Activated B cell treated with CpG ODN at 0.5 μM for 24 hours (primary cell): Measurements from ENCODE around the gene RBM38. TPM values are rescaled to one million over a fixed set of nuclear protein-coding genes. Genes with fewer than 3 reads are reported as not detected.

Experiments used
- ATAC-seq: fragments of 200-7000 bp; cut with Tn5 transposase; one replicate; pipeline ENCODE4 v1.10.0; 2021; ENCODE audit warnings: low read depth, mild to moderate bottlenecking, moderate library complexity
- CTCF ChIA-PET: fragments of 350-600 bp; sonication (Branson Sonifier 250); formaldehyde crosslinking; loops from one replicate; lab custom pipeline; 2021; ENCODE audit warnings: antibody characterized with exemption; lab: Charles Lee
- POLR2A ChIA-PET: fragments of 350-600 bp; sonication (Branson Sonifier 250); formaldehyde crosslinking; loops from one replicate; lab custom pipeline; 2021; ENCODE audit warnings: antibody characterized with exemption; lab: Charles Lee
- DNase-seq: peaks from one replicate; pipeline ENCODE4 v3.0.0; 2022
- H3K27ac Mint-ChIP-seq: one replicate; pipeline ENCODE4 v1.8.0; 2020; ENCODE audit warnings: mixed read lengths
- H3K27me3 Mint-ChIP-seq: one replicate; pipeline ENCODE4 v1.8.0; 2021; ENCODE audit warnings: mixed read lengths
- H3K36me3 Mint-ChIP-seq: one replicate; pipeline ENCODE4 v1.8.0; 2021; ENCODE audit warnings: low read depth, mixed read lengths
- H3K4me1 Mint-ChIP-seq: one replicate; pipeline ENCODE4 v1.8.0; 2021; ENCODE audit warnings: mixed read lengths
- H3K4me3 Mint-ChIP-seq: one replicate; pipeline ENCODE4 v1.8.0; 2020; ENCODE audit warnings: mild to moderate bottlenecking, mixed read lengths
- H3K9me3 Mint-ChIP-seq: one replicate; pipeline ENCODE4 v1.8.0; 2020; ENCODE audit warnings: mixed read lengths
- intact Hi-C: fragments of 100-400 bp; cut with micrococcal nuclease; formaldehyde crosslinking; loops from one replicate; pipeline ENCODE4 v1.15.1; 2024
- total RNA-seq: library from RNA; stranded (reverse); gene quantifications from 2 replicates; pipeline ENCODE4 v1.2.3, GENCODE V29; 2022
- TF ChIP-seq, protein P1 (sequence below): fragments of 200-600 bp; IDR thresholded peaks from one replicate; pipeline ENCODE4 v1.8.0; 2022; ENCODE audit warnings: antibody characterized with exemption, mild to moderate bottlenecking

The RBM38 gene
- total RNA-seq, 1 donor from 2014 or later = 69.6 TPM

DNA sequence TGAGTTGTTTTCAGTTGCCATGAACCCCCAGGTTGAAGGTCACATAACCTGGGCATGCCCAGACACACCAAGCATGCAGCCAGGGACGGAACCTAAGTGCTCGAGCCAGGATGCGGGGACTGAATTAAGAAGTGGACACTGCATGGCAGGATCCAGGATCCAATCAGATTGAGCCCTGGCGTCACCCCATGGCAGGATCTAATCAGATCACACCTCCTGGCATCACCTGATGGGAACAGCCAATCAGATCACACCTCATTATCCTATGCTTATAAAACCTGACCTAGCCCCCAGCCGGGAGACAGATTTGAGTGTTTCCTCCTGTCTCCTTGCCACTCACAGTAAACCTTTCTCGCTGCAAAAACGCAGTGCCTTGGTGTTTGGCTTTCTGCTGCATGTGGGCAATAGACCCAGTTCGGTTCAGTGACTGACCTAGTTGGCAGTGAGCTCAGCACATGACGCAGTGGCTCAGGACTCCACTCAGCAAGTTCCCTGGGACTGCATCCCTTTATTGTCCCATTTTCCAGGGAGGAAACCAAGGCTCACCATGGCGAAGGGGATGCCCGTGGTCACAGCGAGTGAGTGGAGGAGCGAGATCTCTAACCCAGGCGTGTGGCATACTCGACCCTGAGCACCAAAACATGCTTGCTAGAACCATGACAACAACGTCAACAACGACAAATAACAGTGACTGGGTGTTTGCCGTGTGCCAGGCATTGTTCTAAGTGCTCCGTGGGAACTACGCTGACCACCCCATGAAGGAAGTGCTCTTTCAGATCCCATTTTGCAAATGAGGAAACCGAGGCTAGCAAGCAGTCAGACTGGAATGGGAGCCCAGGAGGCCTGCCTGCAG lies 66.3 kb downstream of the RBM38 start:
- H3K27me3 Mint-ChIP-seq = no peaks in the 10 kb centered on the region
- peaks cover 24% of the 10 kb centered on the region for H3K4me1 Mint-ChIP-seq
- no peak for DNase-seq
- ChIA-PET POLR2A (interaction anchor here (0.6 to 1.2 kb wide), 3 partner anchors 12 to 59 kb away, joined by 3 to 4 read pairs (median 3); no protein-coding TSS in a partner anchor), CTCF (no interaction called here)
- no peak for ATAC-seq
- no peaks in the 10 kb centered on the region for H3K9me3 Mint-ChIP-seq
- H3K36me3 Mint-ChIP-seq = no peaks in the 10 kb centered on the region
- intact Hi-C loops = no loop called here
- H3K4me3 Mint-ChIP-seq = no peak overlapping the region
- TF ChIP-seq, protein P1, sequence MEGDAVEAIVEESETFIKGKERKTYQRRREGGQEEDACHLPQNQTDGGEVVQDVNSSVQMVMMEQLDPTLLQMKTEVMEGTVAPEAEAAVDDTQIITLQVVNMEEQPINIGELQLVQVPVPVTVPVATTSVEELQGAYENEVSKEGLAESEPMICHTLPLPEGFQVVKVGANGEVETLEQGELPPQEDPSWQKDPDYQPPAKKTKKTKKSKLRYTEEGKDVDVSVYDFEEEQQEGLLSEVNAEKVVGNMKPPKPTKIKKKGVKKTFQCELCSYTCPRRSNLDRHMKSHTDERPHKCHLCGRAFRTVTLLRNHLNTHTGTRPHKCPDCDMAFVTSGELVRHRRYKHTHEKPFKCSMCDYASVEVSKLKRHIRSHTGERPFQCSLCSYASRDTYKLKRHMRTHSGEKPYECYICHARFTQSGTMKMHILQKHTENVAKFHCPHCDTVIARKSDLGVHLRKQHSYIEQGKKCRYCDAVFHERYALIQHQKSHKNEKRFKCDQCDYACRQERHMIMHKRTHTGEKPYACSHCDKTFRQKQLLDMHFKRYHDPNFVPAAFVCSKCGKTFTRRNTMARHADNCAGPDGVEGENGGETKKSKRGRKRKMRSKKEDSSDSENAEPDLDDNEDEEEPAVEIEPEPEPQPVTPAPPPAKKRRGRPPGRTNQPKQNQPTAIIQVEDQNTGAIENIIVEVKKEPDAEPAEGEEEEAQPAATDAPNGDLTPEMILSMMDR = no peak
- H3K27ac Mint-ChIP-seq = no peak overlapping the region

GRCh38 chr20:57458400-57459160 lies 67.4 kb downstream of the RBM38 start:
- Mint-ChIP-seq H3K27me3 (no peaks in the 10 kb centered on the region), H3K4me3 (no peak overlapping the region), H3K4me1 (peaks cover 19% of the 10 kb centered on the region), H3K9me3 (no peaks in the 10 kb centered on the region), H3K36me3 (no peaks in the 10 kb centered on the region), H3K27ac (no peak overlapping the region)
- TF ChIP-seq, protein P1 = no peak
- ChIA-PET CTCF (no interaction called here), POLR2A (interaction anchor here (0.6 to 1.2 kb wide), 4 partner anchors 15 to 252 kb away, joined by 3 to 7 read pairs (median 4); no protein-coding TSS in a partner anchor)
- intact Hi-C loops = no loop called here
- ATAC-seq (no peak), DNase-seq (no peak)

Other genes with a start within 250 kb of the RBM38 start
- not detected in 2 replicates for gene BMP7, start 124.8 kb upstream of the RBM38 start, total RNA-seq
- gene SPO11, start 61.6 kb upstream of the RBM38 start, total RNA-seq = not detected in 2 replicates
- 35.7 and 36.6 TPM in 2 replicates for gene RAE1, start 40.1 kb upstream of the RBM38 start, total RNA-seq
- not detected in 2 replicates for gene CTCFL, start 133.7 kb downstream of the RBM38 start, total RNA-seq
- gene PCK1, start 169.7 kb downstream of the RBM38 start, total RNA-seq = not detected in 2 replicates
- gene ZBP1, start 229.0 kb downstream of the RBM38 start, total RNA-seq = 16.5 and 17.8 TPM in 2 replicates